Neural progenitor cell (in vitro differentiated cells): ENCODE results near the gene TMEM37.

ENCODE experiments used
- EZH2 ChIP-seq: fragments of 200-600 bp; sonication (generic); IDR thresholded peaks from 2 replicates; pipeline ENCODE4 v1.6.1; 2017; ENCODE audit warnings: antibody characterized with exemption, mild to moderate bottlenecking, moderate library complexity
- EZH2phosphoT487 ChIP-seq: fragments of 200-600 bp; sonication (generic); IDR thresholded peaks from 2 replicates; pipeline ENCODE4 v1.6.1; 2017; ENCODE audit warnings: antibody characterized with exemption
- TF ChIP-seq, protein P1 (sequence below): fragments of 200-600 bp; sonication (generic); IDR thresholded peaks from 2 replicates; pipeline ENCODE4 v1.5.1; 2017; ENCODE audit warnings: antibody characterized with exemption, mild to moderate bottlenecking

DNA sequence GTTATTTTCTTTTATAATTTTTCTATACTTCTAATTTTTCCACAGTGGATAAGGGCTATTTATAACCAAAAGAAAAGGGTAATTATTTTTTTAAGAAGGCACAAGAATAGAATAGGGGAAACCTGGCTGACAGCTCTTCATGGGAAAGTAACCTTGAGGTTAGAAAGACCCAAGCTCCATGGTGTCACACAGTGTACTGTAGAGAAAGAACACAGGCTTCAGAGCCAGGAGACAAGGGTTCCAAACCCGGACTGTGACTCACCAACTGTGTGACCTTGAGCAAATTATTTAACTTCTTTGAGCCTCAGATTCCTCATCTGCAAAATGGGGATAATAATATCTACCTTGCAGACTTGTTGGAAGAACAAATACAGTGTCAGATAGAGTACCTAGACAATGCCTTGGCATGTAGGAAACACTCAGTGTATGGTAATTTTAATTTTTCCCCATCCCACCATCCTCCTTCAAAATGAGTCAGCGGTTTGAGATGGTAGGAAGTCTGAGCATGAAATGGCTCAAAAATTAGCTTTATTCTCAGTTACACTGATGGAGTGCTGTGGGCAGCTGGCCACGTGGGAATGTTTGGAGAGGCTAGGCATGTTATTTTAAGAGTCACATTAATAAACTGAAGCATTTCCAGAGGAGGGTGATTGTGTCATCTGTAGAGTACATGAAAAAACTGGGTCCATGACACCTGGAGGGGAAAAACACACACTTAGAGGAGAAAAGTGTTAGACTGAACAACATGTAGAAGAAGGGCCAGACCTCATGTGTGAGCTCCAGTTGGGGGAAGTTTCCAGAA, 36.7 kb downstream of the TMEM37 start:
- TF ChIP-seq, protein P1, sequence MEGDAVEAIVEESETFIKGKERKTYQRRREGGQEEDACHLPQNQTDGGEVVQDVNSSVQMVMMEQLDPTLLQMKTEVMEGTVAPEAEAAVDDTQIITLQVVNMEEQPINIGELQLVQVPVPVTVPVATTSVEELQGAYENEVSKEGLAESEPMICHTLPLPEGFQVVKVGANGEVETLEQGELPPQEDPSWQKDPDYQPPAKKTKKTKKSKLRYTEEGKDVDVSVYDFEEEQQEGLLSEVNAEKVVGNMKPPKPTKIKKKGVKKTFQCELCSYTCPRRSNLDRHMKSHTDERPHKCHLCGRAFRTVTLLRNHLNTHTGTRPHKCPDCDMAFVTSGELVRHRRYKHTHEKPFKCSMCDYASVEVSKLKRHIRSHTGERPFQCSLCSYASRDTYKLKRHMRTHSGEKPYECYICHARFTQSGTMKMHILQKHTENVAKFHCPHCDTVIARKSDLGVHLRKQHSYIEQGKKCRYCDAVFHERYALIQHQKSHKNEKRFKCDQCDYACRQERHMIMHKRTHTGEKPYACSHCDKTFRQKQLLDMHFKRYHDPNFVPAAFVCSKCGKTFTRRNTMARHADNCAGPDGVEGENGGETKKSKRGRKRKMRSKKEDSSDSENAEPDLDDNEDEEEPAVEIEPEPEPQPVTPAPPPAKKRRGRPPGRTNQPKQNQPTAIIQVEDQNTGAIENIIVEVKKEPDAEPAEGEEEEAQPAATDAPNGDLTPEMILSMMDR: no peak
- TF ChIP-seq EZH2 (no peak), EZH2phosphoT487 (no peak)
